HG03439 (cell line): ENCODE measurements around the gene FBXO4.
"Not testable (repeated sequence)": the region's sequence is repeated elsewhere in the genome, so short reads cannot be mapped to it uniquely, and the experiment has no call there.

Source experiments
- ATAC-seq: cut with Tn5 transposase; IDR thresholded peaks from one replicate; pipeline ENCODE4 v1.9.1; 2021; ENCODE audit warnings: mild to moderate bottlenecking, moderate library complexity; ENCODE audit not compliant: unreplicated experiment

Gene FBXO4

DNA sequence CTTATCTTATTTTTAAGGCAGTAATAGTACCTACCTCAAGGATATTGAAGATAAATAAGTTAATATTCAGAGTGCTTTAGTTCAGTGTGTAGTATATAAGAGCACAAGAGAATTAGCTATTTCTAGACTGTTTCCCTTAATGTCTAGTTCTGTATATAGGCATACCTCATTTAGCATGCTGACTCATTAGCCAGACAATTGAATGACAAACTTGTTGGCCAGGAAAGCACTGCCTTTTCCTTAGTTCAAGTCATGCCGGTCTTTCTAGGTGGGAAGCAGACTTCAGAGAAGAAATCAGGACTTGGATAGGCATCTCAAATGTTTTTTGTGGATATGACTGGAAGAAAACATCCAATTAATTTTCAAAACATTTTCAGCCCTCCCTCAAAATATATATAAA, 3.2 kb upstream of the FBXO4 start:
- ATAC-seq: no peak

DNA sequence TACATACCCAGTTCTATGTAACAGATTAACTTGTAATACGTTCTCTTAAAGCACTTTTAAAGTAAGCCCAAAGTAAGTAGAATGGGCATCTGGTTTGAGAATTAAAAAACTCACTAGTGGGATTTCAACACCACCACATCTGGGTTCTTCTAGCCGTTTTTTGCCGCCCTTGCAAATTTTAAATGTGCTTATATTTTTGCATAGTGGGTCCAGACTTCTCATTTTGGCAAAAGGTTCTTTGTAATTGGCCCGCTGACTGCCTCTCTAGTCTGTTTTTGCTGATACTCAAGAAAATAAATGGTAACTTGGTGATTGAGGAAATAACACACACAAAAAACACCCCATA, 582 bp upstream of the FBXO4 start:
- no peak for ATAC-seq

DNA sequence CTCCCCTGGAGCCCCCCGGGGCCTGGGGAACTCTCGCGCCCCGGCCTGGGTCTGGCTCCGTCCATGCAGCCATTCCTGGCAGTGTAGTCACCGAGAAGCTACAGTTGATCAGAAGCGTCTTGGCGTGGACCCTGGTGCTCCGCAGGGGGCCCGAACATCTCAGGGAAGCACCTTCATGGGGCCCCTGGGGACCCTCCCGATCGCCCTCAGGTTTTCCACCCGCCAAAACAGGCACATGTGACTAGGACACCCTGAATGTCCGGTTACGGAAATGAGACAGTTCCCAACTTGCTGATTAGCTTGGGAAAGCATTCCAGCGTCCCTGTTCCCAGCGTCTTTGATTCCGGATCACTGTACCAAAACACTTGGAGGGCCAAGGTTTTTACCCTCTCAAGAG, 472 bp downstream of the FBXO4 start:
- ATAC-seq: peak; percentile 42

DNA sequence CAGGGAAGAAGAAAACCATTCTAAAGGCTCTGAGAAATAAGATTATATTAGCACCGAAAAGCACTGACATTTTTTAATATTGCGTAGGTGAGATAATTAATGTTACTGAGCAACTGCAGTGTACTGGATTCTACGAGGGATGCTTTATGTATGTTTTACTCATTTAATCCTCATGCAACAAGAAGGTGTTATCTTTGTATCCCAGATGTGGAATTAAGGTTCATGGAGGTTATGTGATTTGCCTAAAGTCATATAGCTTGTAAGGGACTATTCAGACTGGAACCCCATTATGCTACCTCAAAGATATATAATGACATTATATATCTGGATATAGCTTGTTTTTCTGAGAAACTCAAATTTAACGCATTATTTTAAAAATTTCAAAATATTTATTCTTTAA, 2.5 kb downstream of the FBXO4 start:
- ATAC-seq: no peak

DNA sequence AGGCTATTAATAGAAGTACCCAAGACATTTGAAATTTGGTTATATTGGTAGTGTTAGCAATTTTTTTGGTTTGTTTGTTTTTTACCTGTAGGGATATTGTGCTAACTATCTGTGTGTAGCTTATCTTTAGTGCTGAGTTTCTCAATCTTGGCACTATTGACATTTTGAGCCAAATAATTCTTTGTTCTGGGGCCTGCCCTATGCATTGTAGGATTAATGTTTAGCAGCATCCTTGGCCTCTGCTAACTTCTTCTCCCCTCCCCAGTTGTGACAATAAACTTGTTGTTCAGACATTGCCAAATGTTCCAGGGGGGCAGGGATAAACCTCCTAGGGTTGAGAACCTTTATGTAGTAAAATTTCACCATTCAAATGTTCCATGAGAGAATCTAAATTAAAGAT, 4.0 kb downstream of the FBXO4 start:
- ATAC-seq: no peak

DNA sequence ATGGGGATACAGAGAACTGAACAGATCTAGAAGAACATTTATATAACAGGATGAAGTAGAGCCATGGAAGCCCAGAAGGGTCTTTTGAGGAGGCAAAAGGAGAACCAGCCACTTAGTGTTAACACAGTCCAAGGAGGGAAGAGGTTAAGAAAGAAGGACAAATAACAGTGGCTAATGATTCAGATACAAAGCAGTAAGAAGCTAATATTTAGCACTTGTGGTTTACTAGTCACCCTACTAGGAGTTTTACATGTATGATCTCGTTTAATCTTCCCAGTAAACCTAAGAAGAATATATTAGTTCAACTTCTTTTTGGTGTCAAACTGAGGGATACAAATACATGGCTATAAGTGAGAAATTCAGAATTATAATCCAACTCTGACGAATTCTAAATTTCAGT, 7.7 kb downstream of the FBXO4 start:
- ATAC-seq: no peak

DNA sequence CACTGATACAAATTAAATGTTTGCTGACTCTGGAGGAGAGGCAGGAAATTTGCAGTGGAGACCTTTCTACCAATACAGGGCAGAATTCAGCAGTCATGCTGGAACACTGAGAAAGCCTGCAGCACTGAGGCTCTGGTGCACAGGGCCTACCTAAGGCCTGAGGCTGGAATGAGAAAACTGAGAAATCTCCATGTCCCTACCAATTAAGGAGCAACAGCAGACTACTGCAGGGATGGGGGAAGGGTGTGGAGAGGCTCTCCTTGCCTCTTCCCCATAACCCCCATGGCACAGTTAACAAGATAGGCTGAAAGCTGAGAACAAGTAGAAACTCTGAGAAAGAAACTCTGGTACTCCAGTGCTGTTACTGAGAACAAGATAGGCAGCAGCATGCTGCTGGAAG, 10.5 kb downstream of the FBXO4 start:
- ATAC-seq: no peak

DNA sequence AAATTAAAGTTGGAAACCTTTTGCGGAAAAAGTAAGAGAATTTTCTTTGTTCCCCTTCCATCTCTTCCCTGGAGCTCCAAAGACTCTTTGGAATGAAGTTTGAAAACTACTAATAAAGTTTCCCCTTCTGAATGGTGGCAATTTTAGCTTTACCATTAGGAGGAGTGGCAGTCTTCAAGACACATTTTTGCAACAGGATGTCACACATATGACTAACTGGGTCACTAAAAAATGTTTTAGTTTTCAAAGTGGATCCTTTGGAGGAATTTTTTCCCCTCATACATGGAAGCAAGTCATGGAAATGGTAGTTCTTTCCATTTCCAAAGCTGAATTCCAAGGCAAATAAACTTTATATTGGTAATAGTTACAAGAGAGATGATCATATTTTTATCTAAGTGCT, 15.6 kb downstream of the FBXO4 start:
- ATAC-seq: no peak

DNA sequence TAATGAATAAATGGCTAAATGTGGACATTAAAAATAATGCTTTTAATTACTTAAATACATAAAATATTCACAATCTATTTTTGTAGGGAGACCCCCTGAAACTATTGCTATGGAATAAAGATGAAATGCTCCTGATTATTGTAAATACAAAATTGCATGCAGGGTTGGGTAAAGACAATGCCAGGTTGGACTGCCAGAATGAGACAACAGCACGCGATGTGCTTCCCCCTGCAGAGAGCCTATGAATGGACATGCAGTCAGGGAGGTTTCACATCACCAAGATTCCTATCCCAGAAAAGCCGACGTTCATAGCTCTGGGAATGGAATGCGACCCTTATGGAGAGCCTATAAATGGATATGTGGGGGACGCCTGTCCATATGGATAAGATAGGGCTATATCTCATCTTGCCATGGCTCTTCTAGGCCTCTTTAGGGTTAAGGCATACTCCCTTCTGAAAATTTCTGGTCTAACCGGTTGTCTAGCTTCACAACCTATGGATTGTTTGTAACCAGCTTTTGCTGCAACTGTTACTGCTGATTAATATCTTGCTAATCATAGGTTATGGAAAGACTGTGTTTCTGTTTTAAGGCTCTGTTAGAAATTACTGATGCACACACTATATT, 20.4 kb downstream of the FBXO4 start:
- ATAC-seq: not testable (repeated sequence)

DNA sequence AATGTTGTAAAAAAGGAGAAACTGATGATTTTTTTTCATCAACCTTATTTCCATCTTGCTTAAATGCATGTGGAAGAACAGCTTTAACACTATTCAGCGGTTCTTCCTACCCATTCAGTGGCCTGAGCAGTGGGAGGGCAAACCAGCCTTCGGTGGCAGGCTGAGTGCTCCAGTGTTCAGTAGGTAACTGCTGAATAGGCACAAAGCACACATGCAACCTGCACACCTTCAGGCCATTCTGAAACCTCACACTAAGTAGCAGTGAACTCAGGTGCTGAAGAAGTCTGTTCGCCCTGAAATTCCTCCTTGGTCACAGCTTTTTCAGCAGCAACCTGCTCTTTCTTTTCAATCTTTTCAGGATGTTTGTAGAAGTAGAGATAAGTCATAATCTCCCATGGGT, 26.1 kb downstream of the FBXO4 start:
- ATAC-seq: no peak

DNA sequence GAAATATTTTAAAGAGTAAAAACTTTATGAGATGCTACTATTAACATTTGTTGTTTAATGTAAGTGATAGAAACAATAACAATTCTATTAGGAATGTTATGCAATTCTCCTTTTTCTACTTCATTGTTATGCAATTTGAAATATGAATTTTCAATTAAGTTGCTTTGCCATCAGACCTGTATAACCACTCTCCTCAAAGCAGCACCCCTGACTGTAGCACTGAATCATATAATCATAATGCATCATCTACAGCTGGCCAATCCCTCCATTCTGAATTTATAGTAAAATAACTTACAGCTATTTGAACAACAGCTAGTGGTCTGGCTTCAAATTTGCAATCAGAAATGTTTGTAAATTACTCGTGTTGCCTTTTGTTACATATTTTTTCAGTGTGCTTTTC, 29.2 kb downstream of the FBXO4 start:
- no peak for ATAC-seq

DNA sequence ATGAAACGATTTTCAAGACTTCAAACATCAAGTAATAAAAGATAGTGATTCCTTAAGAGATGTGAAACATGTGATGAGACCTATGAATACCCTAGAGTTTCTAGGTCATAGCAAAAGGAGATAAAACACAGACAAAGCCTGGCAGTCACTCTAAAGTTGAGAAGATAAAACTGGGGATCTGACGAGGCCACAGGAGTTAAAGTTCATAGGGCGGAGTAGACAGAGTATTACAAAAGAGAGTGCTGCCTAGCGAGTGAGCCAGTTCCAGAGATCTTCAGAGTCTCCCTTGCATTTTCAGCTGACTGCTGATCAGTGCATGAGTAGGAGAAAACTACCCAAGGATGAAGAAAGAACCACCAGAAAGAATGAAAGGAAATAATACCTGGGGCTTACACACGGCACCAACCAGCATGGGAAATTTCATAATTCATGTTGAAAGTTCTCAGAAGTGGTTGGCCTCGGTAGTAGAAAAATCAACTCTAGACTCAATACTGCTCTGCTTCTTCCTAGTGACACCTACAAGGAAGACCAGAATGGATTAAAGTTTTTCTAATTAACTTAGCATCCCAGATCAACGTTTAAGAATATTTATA, 30.4 kb downstream of the FBXO4 start:
- ATAC-seq: no peak

DNA sequence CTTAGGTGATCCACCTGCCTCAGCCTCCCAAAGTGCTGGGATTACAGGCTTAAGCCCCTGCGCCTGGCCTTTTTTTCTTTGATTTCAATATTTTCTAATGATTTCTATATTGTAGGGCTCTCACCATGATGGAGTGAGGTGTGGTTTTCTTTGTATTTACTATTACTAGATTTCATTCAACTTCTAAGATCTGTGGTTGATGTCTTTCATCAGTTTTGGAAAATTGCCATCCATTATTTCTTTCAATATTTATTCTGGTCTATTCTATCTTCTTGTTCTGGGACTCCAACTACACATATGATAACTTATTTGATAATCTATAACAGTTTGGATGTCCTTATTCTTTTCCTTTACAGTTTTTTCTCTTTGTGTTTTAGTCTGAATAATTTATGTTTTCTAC, 31.9 kb downstream of the FBXO4 start:
- no peak for ATAC-seq

DNA sequence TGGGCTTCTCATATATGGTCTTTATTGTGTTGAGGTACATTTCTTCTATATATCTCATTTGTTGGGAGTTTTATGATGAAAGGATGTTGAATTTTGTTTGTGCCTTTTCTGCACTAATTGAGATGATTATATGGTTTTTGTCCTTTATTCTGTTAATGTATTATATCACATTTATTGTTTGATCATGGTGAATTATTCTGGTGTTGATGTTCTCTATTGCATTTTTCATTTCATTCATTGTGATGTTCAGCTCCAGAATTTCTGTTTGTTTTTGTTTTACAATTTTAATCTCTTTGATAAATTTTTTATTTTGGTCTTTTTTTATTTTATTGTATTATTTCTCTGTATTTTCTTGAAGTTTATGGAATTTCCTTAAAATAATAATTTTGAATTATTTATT, 35.4 kb downstream of the FBXO4 start:
- ATAC-seq: no peak

DNA sequence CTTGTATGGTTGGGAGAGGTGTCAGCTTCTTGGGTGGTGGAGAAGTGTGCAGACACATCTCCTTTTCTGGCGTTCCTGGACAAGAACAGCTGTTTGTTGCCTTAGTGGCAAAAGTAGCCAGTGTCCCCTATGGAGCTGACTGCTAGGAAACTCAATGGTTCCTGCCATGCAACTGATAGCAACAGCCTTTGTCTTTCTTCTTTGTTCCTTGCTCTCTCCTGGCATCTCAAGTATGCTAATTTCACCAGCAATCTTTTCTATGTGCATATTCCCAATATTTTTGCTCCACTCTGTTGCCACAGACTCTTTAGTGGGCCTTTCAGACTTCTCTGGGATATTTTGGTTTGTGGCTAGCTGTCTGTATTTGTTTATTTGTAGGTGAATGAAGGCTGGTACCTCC, 36.7 kb downstream of the FBXO4 start:
- ATAC-seq: no peak

DNA sequence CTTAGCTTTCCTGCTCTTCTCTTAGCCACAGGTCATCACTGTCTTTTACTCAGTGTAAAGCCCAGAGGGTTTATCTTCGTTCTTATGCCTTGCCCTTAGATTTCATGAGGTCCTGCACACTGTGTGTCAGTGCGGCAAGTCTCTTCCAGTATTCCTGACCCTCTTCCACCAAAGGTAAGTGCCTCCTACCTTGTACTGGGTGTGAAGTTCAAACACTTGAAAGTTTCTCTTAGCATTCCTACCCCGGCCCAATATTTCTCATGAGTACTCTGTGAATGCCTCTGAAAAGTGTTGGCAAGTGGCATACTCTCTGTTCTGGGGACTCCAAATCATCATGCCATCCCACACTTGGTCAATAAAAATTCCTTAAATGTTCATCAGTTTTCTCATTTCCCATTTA, 37.4 kb downstream of the FBXO4 start:
- no peak for ATAC-seq

DNA sequence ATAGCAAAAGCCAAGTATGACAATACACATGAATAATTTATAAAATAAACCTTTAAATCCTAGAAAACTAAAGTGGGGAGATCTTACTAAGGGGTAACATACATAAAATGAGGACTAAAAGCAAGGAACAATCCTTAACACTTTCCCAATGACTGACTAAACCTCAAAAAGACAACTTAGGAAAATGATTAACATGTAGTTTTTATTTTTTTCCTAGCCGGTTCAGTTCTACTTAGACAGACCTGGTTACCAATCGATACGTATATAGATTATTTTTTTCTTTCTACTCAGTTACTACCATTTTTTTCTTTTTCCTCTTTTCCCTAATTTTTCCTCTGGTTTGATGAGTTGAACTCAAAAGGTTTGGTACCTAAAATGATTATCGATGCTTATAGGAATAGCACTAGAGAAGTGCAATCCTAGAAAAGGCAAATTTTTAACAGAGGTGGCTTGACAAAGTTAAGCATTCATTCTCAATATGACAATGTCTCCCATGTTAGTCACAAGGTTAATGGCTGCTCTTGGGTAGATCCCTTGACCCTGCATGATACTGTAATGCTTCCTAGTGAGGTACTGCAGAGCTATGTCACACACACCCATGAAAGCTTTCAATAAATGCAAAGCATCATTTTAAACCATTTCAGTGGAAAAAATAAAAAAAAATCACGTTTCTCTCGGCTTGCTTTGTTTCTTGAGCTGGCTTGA, 41.5 kb downstream of the FBXO4 start:
- ATAC-seq: no peak

DNA sequence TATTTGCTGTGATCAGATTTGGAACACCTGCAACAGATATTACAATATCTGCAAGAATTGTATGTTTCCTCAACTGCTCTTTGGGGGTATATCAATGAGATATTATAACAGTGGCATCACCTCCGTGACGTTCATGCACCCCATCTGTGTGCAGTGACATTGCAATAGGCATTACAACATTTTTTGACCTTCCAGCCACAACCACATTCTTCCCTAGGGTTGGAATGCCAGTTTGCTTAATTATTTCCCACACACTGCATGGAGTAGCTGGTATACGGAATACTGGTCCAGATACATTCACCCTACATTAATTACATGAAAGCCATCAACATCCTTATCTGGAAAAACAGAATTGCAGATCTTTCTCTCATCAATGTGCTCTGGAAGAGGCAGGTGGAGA, 42.3 kb downstream of the FBXO4 start:
- no peak for ATAC-seq

DNA sequence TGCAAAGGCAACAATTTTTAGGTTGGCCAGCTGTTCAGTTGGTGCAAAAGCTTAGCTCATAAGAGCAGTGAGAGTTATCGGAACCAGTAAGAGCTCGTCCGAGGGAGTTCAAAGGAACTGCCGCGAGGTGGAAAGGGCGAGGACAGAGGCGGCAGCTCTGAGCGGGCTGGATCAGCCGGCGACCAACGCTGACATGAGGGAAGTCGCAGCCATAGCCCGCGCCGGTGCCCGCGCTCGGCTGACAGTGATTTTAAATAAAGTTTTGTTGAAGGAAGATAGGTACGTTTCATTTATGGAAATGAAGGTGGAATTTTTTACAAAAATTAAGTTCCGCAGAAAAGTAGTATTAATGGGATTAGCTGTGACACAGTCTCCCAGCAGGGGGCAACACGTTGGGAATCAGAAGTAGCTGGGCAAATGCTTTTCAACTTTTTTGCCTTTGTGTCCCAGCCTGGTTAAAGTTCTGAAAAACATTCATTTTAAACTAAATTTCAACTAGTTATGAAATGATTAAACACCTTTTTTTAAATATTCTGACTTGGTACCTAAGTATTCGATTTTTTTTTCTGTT, 43.2 kb downstream of the FBXO4 start:
- ATAC-seq: no peak

DNA sequence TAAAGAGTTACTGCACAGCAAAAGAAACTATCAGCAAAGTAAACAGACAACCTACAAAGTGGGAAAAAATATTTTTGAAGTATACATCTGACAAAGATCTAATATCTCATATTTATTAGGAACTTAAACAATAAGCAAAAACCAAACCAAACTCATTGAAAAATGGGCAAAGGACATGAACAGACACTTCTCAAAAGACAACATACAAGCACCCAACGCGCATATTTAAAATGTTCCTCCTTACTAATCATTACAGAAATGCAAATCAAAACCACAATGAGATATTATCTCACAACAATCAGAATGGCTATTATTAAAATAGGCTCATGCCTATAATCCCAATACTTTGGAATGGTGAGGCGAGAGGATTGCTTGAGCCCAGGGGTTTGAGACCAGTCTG, 48.0 kb downstream of the FBXO4 start:
- no peak for ATAC-seq

DNA sequence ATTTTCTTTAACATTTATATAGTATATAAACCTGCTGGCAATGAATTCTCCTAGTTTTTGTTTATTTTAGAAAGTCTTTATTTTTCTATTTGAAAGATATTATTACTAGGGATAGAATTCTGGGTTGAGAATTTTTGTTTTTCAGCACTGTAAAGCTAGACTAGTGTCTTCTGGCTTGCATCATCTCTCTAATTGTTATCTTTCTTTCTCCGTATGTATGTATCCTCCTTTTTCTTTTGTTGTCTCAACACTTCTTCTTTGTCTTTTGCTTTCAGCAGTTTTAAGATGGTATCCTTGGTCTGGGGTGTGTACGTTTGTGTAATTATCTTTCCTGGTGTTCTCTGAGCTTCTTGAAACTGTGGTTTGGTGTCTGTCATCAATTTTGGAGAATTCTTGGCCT, 48.8 kb downstream of the FBXO4 start:
- no peak for ATAC-seq

DNA sequence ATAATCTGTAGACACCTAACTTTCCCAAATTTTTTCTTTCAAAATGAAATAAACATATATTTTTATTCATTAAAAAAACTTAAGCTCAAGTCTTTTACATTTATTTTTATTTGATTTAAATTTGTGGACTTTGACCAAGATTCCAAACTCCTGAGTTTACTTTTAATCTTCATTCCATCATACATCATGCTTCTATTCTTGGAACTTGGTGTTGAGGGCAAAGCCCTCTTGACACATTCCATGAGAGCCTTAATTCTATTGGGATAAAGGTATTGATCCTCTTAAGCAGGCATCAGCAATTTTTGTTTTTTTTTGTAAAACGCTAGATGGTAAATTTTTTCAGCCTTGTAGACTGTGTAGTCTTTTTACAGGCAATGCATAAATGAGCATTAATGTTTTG, 53.6 kb downstream of the FBXO4 start:
- no peak for ATAC-seq
